COLO829 (cell line): ENCODE results near the gene SPTY2D1.

Experiments used
- DNase-seq: peaks from one replicate; pipeline ENCODE4 v3.0.0; 2012; ENCODE audit warnings: low spot score

Gene SPTY2D1

GRCh38 chr11:18564149-18564548 lies 70.0 kb downstream of the SPTY2D1 start:
- no peak for DNase-seq

- DNase-seq, result no peak
Observed at GRCh38 chr11:18563090-18563730, 70.9 kb downstream of the SPTY2D1 start.
